PC-9 (cell line): ENCODE measurements around the gene OGDHL. TPM values are rescaled to one million over a fixed set of nuclear protein-coding genes. Genes with fewer than 3 reads are reported as not detected.

Experiments used
- BruUV-seq: library from RNA; stranded (reverse); fragments of 400-500 nt; replicated peaks from 2 replicates; lab custom pipeline; 2021; lab: Mats Ljungman, UMichigan
- CTCF ChIA-PET: fragments of 300-600 bp; sonication (Branson Sonifier 250); formaldehyde crosslinking; loops from one replicate; lab custom pipeline; 2022; ENCODE audit warnings: antibody characterized with exemption; lab: Charles Lee
- POLR2A ChIA-PET: fragments of 300-600 bp; sonication (Branson Sonifier 250); formaldehyde crosslinking; loops from one replicate; lab custom pipeline; 2022; ENCODE audit warnings: antibody characterized with exemption; ENCODE audit not compliant: unreplicated experiment; lab: Charles Lee
- DNase-seq, 2 experiments: peaks; one replicate each; pipeline versions ENCODE4 v3.0.0 to v3.0.0-alpha.2; 2015 to 2022; ENCODE audit warnings: mixed read lengths in 1 of 2
- H2AFZ ChIP-seq: fragments of 200-600 bp; sonication (generic); 2 replicates; pipeline ENCODE4 v1.8.1; 2017; ENCODE audit warnings: antibody characterized with exemption
- H3F3A ChIP-seq: fragments of 200-600 bp; sonication (generic); 2 replicates; pipeline ENCODE4 v1.8.1; 2017; ENCODE audit warnings: antibody characterized with exemption, mild to moderate bottlenecking, low read depth; ENCODE audit not compliant: insufficient read depth
- H3K27ac ChIP-seq: fragments of 200-600 bp; sonication (generic); 2 replicates; pipeline ENCODE4 v1.6.1; 2016; ENCODE audit warnings: mixed run types
- H3K27me3 ChIP-seq: fragments of 200-600 bp; sonication (generic); 2 replicates; pipeline ENCODE4 v1.6.1; 2016; ENCODE audit warnings: low read depth, mixed run types; ENCODE audit not compliant: insufficient read depth
- H3K36me3 ChIP-seq: fragments of 200-600 bp; sonication (generic); 2 replicates; pipeline ENCODE4 v1.6.1; 2016; ENCODE audit warnings: low read depth, mixed run types
- H3K4me1 ChIP-seq: fragments of 200-600 bp; sonication (generic); replicated peaks from 2 replicates; pipeline ENCODE4 v1.6.1; 2016; ENCODE audit warnings: mixed run types; ENCODE audit not compliant: insufficient read depth
- H3K4me2 ChIP-seq: fragments of 200-600 bp; sonication (generic); 2 replicates; pipeline ENCODE4 v1.6.1; 2017; ENCODE audit warnings: mixed run types
- H3K4me3 ChIP-seq: fragments of 200-600 bp; sonication (generic); 2 replicates; pipeline ENCODE4 v1.6.1; 2016; ENCODE audit warnings: mixed run types
- H3K79me2 ChIP-seq: fragments of 200-600 bp; sonication (generic); 2 replicates; pipeline ENCODE4 v1.6.1; 2017; ENCODE audit warnings: low read depth, mixed run types
- H3K9me2 ChIP-seq: fragments of 200-600 bp; sonication (generic); 2 replicates; pipeline ENCODE4 v1.8.1; 2017; ENCODE audit warnings: mild to moderate bottlenecking; ENCODE audit not compliant: insufficient read depth
- H3K9me3 ChIP-seq: fragments of 200-600 bp; sonication (generic); 2 replicates; pipeline ENCODE4 v1.8.1; 2016; ENCODE audit warnings: low read depth; ENCODE audit not compliant: insufficient read depth
- H4K20me1 ChIP-seq: fragments of 200-600 bp; sonication (generic); 2 replicates; pipeline ENCODE4 v1.8.1; 2017; ENCODE audit not compliant: insufficient read depth
- CTCF ChIP-seq: fragments of 200-600 bp; sonication (generic); conservative IDR thresholded peaks from 2 replicates; pipeline ENCODE4 v1.6.1; 2017; ENCODE audit warnings: mixed run types, antibody characterized with exemption, mild to moderate bottlenecking, moderate library complexity
- EZH2 ChIP-seq: fragments of 200-600 bp; sonication (generic); IDR thresholded peaks from 2 replicates; pipeline ENCODE4 v1.8.0; 2017; ENCODE audit warnings: antibody characterized with exemption, low read depth
- intact Hi-C: fragments of 100-400 bp; cut with micrococcal nuclease; formaldehyde crosslinking; loops from one replicate; pipeline ENCODE4 v1.10.0; 2022; ENCODE audit not compliant: unreplicated experiment
- total RNA-seq: library from RNA; stranded (reverse); gene quantifications from 2 replicates; pipeline ENCODE4 v1.2.3, GENCODE V29; 2021

Gene OGDHL
- total RNA-seq, 1 experiment from 2014 or later = not detected

- no peak for TF ChIP-seq CTCF
- no TSS peak for BruUV-seq
- CTCF ChIA-PET = no interaction called here
Observed at GRCh38 chr10:49791100-49791499, 29.0 kb upstream of the OGDHL start.

GRCh38 chr10:49784681-49785080, 22.6 kb upstream of the OGDHL start:
- Histone ChIP-seq H3K9me2 (no peaks in the 10 kb centered on the region), H4K20me1 (no peaks in the 10 kb centered on the region), H3F3A (no peaks in the 10 kb centered on the region), H3K27ac (no peak overlapping the region), H3K27me3 (peaks cover 27% of the 10 kb centered on the region; the same call in 1 of the 2 replicates), H3K4me3 (no peak overlapping the region), H3K9me3 (no peaks in the 10 kb centered on the region), H3K79me2 (no peaks in the 10 kb centered on the region), H3K36me3 (no peaks in the 10 kb centered on the region), H2AFZ (no peak overlapping the region), H3K4me2 (no peak overlapping the region), H3K4me1 (no peaks in the 10 kb centered on the region)
- TF ChIP-seq CTCF = no peak
- TF ChIP-seq EZH2 = no peak
- CTCF ChIA-PET = no interaction called here
- no TSS peak for BruUV-seq
- intact Hi-C loops = no loop called here
- POLR2A ChIA-PET = no interaction called here
- no peak for DNase-seq

More at GRCh38 chr10:49791100-49791499, 29.0 kb upstream of the OGDHL start:
- Histone ChIP-seq H3K4me2 (no peak overlapping the region), H2AFZ (no peak overlapping the region), H3K9me3 (no peaks in the 10 kb centered on the region), H3K79me2 (no peaks in the 10 kb centered on the region), H3K27me3 (peaks cover 8% of the 10 kb centered on the region; the same call in 1 of the 2 replicates), H3F3A (no peaks in the 10 kb centered on the region), H3K4me1 (no peaks in the 10 kb centered on the region), H3K4me3 (no peak overlapping the region), H3K9me2 (no peaks in the 10 kb centered on the region), H4K20me1 (0 out of 2 replicates have a peak, but pooled peaks cover 4% of the 10 kb centered on the region), H3K27ac (no peak overlapping the region), H3K36me3 (no peaks in the 10 kb centered on the region)
- no peak for DNase-seq
- intact Hi-C loops = no loop called here
- POLR2A ChIA-PET = no interaction called here

GRCh38 chr10:49783645-49784044, 21.5 kb upstream of the OGDHL start:
- H3K27me3 ChIP-seq = peaks cover 30% of the 10 kb centered on the region; the same call in 1 of the 2 replicates
- H3K27ac ChIP-seq = no peak overlapping the region
- DNase-seq = no peak
- no peaks in the 10 kb centered on the region for H4K20me1 ChIP-seq
- CTCF ChIA-PET = no interaction called here
- H3K4me1 ChIP-seq = no peaks in the 10 kb centered on the region
- POLR2A ChIA-PET = no interaction called here
- no peaks in the 10 kb centered on the region for H3K79me2 ChIP-seq
- no peak overlapping the region for H3K4me2 ChIP-seq
- H3K9me3 ChIP-seq = no peaks in the 10 kb centered on the region
- H3K36me3 ChIP-seq = no peaks in the 10 kb centered on the region
- H3K9me2 ChIP-seq = no peaks in the 10 kb centered on the region
- no peaks in the 10 kb centered on the region for H3F3A ChIP-seq
- intact Hi-C loops = no loop called here
- TF ChIP-seq CTCF = no peak
- TF ChIP-seq EZH2 = no peak
- BruUV-seq = no TSS peak
- H3K4me3 ChIP-seq = no peak overlapping the region
- H2AFZ ChIP-seq = no peak overlapping the region
